Head of caudate nucleus (tissue), 42 donors: ENCODE data around the gene CD302.
"Not testable (repeated sequence)": the region's sequence is repeated elsewhere in the genome, so short reads cannot be mapped to it uniquely, and the experiment has no call there.

ENCODE experiments used
- DNase-seq, 42 donors: peaks; one replicate each; pipeline versions ENCODE4 v3.0.0 to v3.0.0-alpha.2; 2020 to 2021; ENCODE audit warnings: mixed read lengths in 7 of 42
- intact Hi-C: fragments of 100-400 bp; cut with DNase I; formaldehyde crosslinking; loops from one replicate; pipeline ENCODE4 v1.15.0; 2022

CD302 gene

GRCh38 chr2:159798376-159798725 lies 343 bp upstream of the CD302 start:
- intact Hi-C loops: loop anchor here (10.0 kb wide), 1 partner anchor 84 kb away; the partner anchor contains the start of gene MARCHF7
- DNase-seq: no peak

GRCh38 chr2:159797225-159797542 lies 824 bp downstream of the CD302 start:
- DNase-seq: no peak
- intact Hi-C loops: loop anchor here (10.0 kb wide), 1 partner anchor 82 kb away; the partner anchor contains the start of gene MARCHF7

GRCh38 chr2:159795841-159796690 lies 1.9 kb downstream of the CD302 start:
- intact Hi-C loops: loop anchor here (10.0 kb wide), 1 partner anchor 81 kb away; the partner anchor contains the start of gene MARCHF7
- DNase-seq: no peak

GRCh38 chr2:159793326-159793725 lies 4.7 kb downstream of the CD302 start:
- intact Hi-C loops: loop anchor here (10.0 kb wide), 1 partner anchor 79 kb away; the partner anchor contains the start of gene MARCHF7
- no peak for DNase-seq

GRCh38 chr2:159792599-159792998 lies 5.4 kb downstream of the CD302 start:
- intact Hi-C loops: loop anchor here (10.0 kb wide), 1 partner anchor 78 kb away; the partner anchor contains the start of gene MARCHF7
- DNase-seq: no peak

GRCh38 chr2:159792036-159792435 lies 6.0 kb downstream of the CD302 start:
- intact Hi-C loops: loop anchor here (10.0 kb wide), 1 partner anchor 77 kb away; the partner anchor contains the start of gene MARCHF7
- DNase-seq: no peak

GRCh38 chr2:159790323-159790722 lies 7.7 kb downstream of the CD302 start:
- no peak for DNase-seq
- intact Hi-C loops: loop anchor here (10.0 kb wide), 1 partner anchor 76 kb away; the partner anchor contains the start of gene MARCHF7

GRCh38 chr2:159788253-159788652 lies 9.8 kb downstream of the CD302 start:
- intact Hi-C loops: no loop called here
- no peak for DNase-seq

GRCh38 chr2:159787647-159788046 lies 10.4 kb downstream of the CD302 start:
- intact Hi-C loops, DNase-seq: not testable (repeated sequence)

GRCh38 chr2:159786938-159787337 lies 11.1 kb downstream of the CD302 start:
- DNase-seq: no peak
- intact Hi-C loops: no loop called here

- DNase-seq: no peak
- intact Hi-C loops: no loop called here
Observed at GRCh38 chr2:159785195-159785594, 12.8 kb downstream of the CD302 start.

GRCh38 chr2:159784744-159785143 lies 13.3 kb downstream of the CD302 start:
- DNase-seq, intact Hi-C loops: not testable (repeated sequence)

- intact Hi-C loops: no loop called here
Observed at GRCh38 chr2:159783556-159783955, 14.5 kb downstream of the CD302 start.

GRCh38 chr2:159776321-159776720 lies 21.7 kb downstream of the CD302 start:
- intact Hi-C loops: no loop called here
- no peak for DNase-seq

More at GRCh38 chr2:159783556-159783955, 14.5 kb downstream of the CD302 start:
- DNase-seq: no peak

- DNase-seq: no peak
- intact Hi-C loops: no loop called here
Observed at GRCh38 chr2:159775021-159775420, 23.0 kb downstream of the CD302 start.

- intact Hi-C loops: no loop called here
- no peak for DNase-seq
Observed at GRCh38 chr2:159774370-159774990, 23.5 kb downstream of the CD302 start.

- no peak for DNase-seq
- intact Hi-C loops: no loop called here
Observed at GRCh38 chr2:159773886-159774285, 24.1 kb downstream of the CD302 start.

- DNase-seq: no peak
Observed at GRCh38 chr2:159773426-159773825, 24.6 kb downstream of the CD302 start.

GRCh38 chr2:159769147-159769546 lies 28.9 kb downstream of the CD302 start:
- intact Hi-C loops: no loop called here
- no peak for DNase-seq

More at GRCh38 chr2:159773426-159773825, 24.6 kb downstream of the CD302 start:
- intact Hi-C loops: no loop called here

- DNase-seq: no peak
- intact Hi-C loops: no loop called here
Observed at GRCh38 chr2:159762075-159762474, 35.9 kb downstream of the CD302 start.
